Keratinocyte (primary cell): ENCODE data around the gene ZG16B.

Experiments used
- EZH2 ChIP-seq: IDR thresholded peaks from one replicate; pipeline ENCODE4 v1.6.1; 2012; ENCODE audit warnings: inconsistent platforms, mild to moderate bottlenecking, low read length, moderate library complexity
- TF ChIP-seq, protein P1 (sequence below), 3 experiments: IDR thresholded peaks in 1 of 3; conservative IDR thresholded peaks in 1 of 3; optimal IDR thresholded peaks in 1 of 3; 2 replicates in 2 of 3; 3 replicates in 1 of 3; pipeline versions ENCODE3 to v1.5.1; 2011; ENCODE audit warnings: low read length in 3 of 3, mild to moderate bottlenecking in 3 of 3, moderate library complexity in 2 of 3, control low read depth in 1 of 3, inconsistent platforms in 1 of 3; ENCODE audit not compliant: insufficient read depth in 2 of 3; ENCODE audit errors: extremely low read depth in 1 of 3

DNA sequence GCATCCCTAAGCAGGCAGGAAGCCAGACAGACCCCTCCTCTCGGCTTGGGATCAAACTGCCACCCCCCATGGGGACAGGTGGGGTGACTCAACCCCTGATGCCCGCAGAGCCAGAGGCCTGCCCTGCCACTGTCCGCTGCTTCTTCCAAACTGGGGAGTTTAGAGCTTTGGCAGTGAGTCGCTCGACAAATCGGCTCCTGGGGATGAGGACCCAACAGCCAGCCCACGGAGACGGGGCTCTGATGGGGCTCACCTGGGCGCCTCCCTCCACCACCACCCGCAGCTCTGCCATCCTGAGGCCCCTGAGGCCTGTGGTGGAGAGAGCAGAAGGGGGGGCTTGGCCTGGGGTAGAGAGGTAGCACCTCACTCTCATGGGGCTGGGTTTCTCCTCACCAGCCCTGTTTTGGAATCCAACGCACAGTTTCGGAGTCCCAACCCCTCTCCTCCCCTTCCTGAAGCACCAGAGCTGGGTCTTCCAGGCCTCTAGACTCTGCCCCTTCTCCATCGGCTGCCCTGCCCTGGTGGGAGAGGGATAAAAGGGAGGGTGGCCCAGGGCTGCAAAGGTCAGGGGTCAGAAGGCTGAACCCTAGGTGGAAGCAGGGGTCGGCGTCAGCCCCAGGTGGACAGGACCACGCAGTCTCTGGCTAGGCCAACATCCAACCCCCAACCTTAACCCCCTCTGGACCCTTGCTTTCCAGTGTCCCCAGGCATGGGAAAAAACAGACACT is 22.1 kb downstream of the ZG16B start:
- TF ChIP-seq EZH2, result no peak
- TF ChIP-seq, protein P1, sequence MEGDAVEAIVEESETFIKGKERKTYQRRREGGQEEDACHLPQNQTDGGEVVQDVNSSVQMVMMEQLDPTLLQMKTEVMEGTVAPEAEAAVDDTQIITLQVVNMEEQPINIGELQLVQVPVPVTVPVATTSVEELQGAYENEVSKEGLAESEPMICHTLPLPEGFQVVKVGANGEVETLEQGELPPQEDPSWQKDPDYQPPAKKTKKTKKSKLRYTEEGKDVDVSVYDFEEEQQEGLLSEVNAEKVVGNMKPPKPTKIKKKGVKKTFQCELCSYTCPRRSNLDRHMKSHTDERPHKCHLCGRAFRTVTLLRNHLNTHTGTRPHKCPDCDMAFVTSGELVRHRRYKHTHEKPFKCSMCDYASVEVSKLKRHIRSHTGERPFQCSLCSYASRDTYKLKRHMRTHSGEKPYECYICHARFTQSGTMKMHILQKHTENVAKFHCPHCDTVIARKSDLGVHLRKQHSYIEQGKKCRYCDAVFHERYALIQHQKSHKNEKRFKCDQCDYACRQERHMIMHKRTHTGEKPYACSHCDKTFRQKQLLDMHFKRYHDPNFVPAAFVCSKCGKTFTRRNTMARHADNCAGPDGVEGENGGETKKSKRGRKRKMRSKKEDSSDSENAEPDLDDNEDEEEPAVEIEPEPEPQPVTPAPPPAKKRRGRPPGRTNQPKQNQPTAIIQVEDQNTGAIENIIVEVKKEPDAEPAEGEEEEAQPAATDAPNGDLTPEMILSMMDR (optimal IDR thresholded peaks at IDR 0.05 in 1 of 3, IDR thresholded peaks at IDR 0.05 in 1 of 3, conservative IDR thresholded peaks at IDR 0.05 in 1 of 3; ENCODE audit: extremely low read depth in 1 of 3, insufficient read depth in 2 of 3, low read length in 3 of 3), result no peak
